Measurements from ENCODE around the gene TEX48.

The TEX48 gene

DNA sequence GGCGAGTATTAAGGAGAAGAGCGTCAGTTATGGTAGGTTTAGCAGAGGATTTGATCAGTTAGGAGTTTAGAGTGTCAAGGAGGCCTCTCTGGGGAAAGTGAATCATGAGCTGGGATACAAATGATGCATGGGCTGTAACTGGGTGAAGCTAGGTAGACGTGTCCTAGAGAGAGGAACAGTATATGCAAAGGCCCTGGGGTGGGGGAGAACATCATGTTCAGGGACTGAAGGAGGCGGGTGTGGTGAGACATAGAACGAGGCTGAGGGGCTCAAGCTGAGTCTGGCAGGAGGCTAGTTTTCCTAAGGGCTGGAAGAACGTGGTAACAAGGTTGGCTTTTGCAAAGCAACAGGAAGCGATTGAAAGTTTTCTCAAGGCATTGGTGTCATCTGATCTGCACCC lies 60.4 kb downstream of the TEX48 start:
- no peak for DNase-seq (ENCODE audit: low read depth, low spot score)

DNA sequence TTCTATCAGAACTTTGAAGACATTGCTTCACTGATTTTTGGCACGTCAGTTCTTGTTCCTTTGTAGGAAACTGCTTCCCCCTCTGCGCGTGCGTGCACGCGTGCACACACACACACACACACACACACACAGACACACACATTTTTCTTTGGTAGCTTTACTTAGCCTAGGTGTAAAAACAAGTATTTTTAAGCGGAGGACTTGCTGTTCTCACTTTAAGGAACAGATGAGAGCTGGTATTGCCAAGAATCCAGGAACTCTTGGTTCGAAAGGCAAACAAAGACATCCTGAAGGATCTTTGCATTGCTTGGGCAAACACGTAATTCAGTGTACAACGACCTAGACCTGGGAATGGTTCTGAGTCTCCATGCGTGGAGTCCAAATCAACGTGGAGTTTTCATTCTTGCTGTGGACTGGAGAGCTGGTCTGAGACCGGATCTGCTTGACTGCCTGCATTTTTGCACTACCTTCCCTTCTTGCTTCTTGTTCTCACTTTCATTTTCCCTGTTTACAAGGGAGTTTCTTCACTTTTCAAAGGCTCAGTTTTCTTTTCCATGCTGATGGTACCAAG lies 62.7 kb downstream of the TEX48 start:
- DNase-seq (ENCODE audit: low read depth, low spot score) = no peak

DNA sequence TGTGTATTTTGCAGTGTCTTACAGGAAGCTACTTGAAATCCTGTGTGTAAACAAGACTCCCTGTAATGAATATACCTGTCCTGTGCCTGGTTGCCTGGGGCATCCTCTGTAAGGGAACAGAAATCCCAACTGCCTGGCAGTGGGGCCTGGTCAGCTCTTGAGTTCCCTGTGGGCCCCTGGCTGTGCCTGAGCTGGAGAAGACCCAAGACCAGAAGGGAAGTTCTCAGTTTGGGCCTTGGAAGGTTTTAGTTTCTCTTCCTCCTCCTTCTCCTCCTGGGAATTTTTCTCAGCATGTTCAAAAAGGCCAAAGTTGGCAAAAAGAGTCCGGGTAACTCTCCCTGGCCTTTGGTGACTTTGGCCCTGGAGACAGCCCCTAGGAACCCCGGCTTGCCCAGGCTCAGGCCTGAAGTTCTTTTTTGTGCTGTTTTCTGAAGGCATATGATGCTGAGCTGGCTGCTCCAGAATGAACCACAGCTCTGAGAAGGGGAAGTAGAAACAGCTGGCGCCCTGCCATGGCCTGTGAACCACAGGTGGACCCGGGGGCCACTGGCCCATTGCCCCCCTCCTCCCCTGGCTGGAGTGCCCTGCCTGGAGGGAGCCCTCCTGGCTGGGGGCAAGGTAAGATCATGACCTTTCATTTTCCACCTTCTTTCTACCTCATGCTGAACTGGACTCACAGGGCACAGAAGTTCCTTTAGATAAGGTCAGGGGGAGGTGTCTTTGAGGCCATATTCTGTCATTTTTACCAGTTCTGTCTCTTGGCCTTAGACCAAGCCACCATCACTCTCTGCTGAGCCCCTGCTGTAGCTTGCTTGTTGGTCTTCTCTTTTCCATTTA lies 65.1 kb downstream of the TEX48 start:
- no peak for DNase-seq (ENCODE audit: low read depth, low spot score)

All from smooth muscle cell of the brain vasculature (primary cell).